Measurements from ENCODE around the gene ATP6V0B. TPM values are rescaled to one million over a fixed set of nuclear protein-coding genes. Genes with fewer than 3 reads are reported as not detected.

ATP6V0B gene
- total and polyA plus RNA-seq, 9 of the 15 experiments (the other 6 are each of a cell fraction or from before 2014, with no cell fraction given), result 137 to 328 (median 220) TPM

GRCh38 chr1:43991476-43992231, 16.9 kb downstream of the ATP6V0B start, which contains the start of gene CCDC24 (continued):
- TF ChIP-seq MAZ (CRISPR knock-in tag; conservative IDR thresholded peaks at IDR 0.05 in 1 of 2, IDR thresholded peaks at IDR 0.05 in 1 of 2), result peak; percentile 74 to 90
- TF ChIP-seq DPF2 (IDR thresholded peaks at IDR 0.05), result no peak
- TF ChIP-seq SPI1 (IDR thresholded peaks at IDR 0.05; ENCODE audit: borderline replicate concordance, low read depth, low read length), result no peak
- TF ChIP-seq NFYB (IDR thresholded peaks at IDR 0.05; ENCODE audit: extremely low read depth, insufficient read length), result no peak
- peak in 1 of 2 experiments; percentile 55; a peak in 1 of 4 replicates for TF ChIP-seq SRF (CRISPR knock-in tag; IDR thresholded peaks at IDR 0.05)
- no peak for TF ChIP-seq MEF2D (tag; conservative IDR thresholded peaks at IDR 0.05; ENCODE audit: low read depth)
- TF ChIP-seq FOXK1 (CRISPR knock-in tag; IDR thresholded peaks at IDR 0.05; ENCODE audit: borderline replicate concordance), result 0 out of 2 replicates have a peak, but pooled peaks have one; percentile 75
- no peak for TF ChIP-seq ZNF140 (CRISPR knock-in tag; IDR thresholded peaks at IDR 0.05)
- TF ChIP-seq ZMIZ1 (IDR thresholded peaks at IDR 0.05; ENCODE audit: low read depth in 2 of 2, low read length in 2 of 2), result no peak; a peak in 1 of 4 replicates
- no peak for TF ChIP-seq SIN3B (IDR thresholded peaks at IDR 0.05; ENCODE audit: low read depth)
- no peak for TF ChIP-seq RUNX1 (IDR thresholded peaks at IDR 0.05; ENCODE audit: low read depth)
- no peak for TF ChIP-seq ZNF24 (IDR thresholded peaks at IDR 0.05)
- no peak for TF ChIP-seq EHMT2 (IDR thresholded peaks at IDR 0.05)
- TF ChIP-seq CBX8 (IDR thresholded peaks at IDR 0.05; ENCODE audit: borderline replicate concordance, extremely low read depth, low read depth, low read length, poor library complexity, severe bottlenecking), result no peak
- no peak for TF ChIP-seq SMARCC2 (IDR thresholded peaks at IDR 0.05; ENCODE audit: low read depth)
- no peak for TF ChIP-seq TAF15 (IDR thresholded peaks at IDR 0.05; ENCODE audit: low read depth, low read length)
- no peak; the same call in 1 of the 2 replicates for TF ChIP-seq ZBTB9 (CRISPR knock-in tag; IDR thresholded peaks at IDR 0.05)
- TF ChIP-seq MBD1 (CRISPR knock-in tag; IDR thresholded peaks at IDR 0.05), result no peak
- TF ChIP-seq ZNF224 (CRISPR knock-in tag; IDR thresholded peaks at IDR 0.05), result no peak
- no peak for TF ChIP-seq CBX3 (IDR thresholded peaks at IDR 0.05; ENCODE audit: borderline replicate concordance in 1 of 2, low read length in 2 of 2)
- no peak for TF ChIP-seq POLR3A (IDR thresholded peaks at IDR 0.05; ENCODE audit: borderline replicate concordance, extremely low read depth, insufficient read depth, insufficient read length)
- TF ChIP-seq NCOA6 (IDR thresholded peaks at IDR 0.05), result no peak

Data from K562 (cell line).